GM21737 (cell line): ENCODE measurements around the gene SH2D6.
"Not testable (repeated sequence)": the region's sequence is repeated elsewhere in the genome, so short reads cannot be mapped to it uniquely, and the experiment has no call there.

Experiments
- ATAC-seq: cut with Tn5 transposase; IDR thresholded peaks from one replicate; pipeline ENCODE4 v1.9.1; 2021; ENCODE audit warnings: mild to moderate bottlenecking, moderate library complexity; ENCODE audit not compliant: unreplicated experiment

The SH2D6 gene

GRCh38 chr2:85468096-85468703, 49.7 kb downstream of the SH2D6 start:
- ATAC-seq, result no peak

GRCh38 chr2:85468704-85469349, 50.3 kb downstream of the SH2D6 start:
- ATAC-seq, result no peak

GRCh38 chr2:85470850-85471800, 52.6 kb downstream of the SH2D6 start:
- no peak for ATAC-seq

- ATAC-seq, result no peak
Observed at GRCh38 chr2:85472261-85472660, 53.7 kb downstream of the SH2D6 start.

GRCh38 chr2:85475799-85476490, 57.4 kb downstream of the SH2D6 start:
- ATAC-seq, result no peak

- no peak for ATAC-seq
Observed at GRCh38 chr2:85476624-85477023, 58.1 kb downstream of the SH2D6 start.

GRCh38 chr2:85477884-85478283, 59.4 kb downstream of the SH2D6 start:
- ATAC-seq, result no peak

GRCh38 chr2:85481818-85482777, 63.6 kb downstream of the SH2D6 start:
- ATAC-seq, result no peak

- not testable (repeated sequence) for ATAC-seq
Observed at GRCh38 chr2:85484615-85485014, 66.1 kb downstream of the SH2D6 start.

- ATAC-seq, result no peak
Observed at GRCh38 chr2:85485815-85486214, 67.3 kb downstream of the SH2D6 start.
